H4 (cell line): Measurements from ENCODE around the gene ITGAX. TPM values are rescaled to one million over a fixed set of nuclear protein-coding genes. Genes with fewer than 3 reads are reported as not detected.

Experiments
- total RNA-seq: library from RNA; depleted of rRNA; stranded (reverse); fragments of >200 nt; shearing (Covaris generic); gene quantifications from 2 replicates; pipeline ENCODE4 v1.2.3, GENCODE V29; 2014; rRNA removed

The ITGAX gene
- total RNA-seq, 1 experiment from 2014 or later: 1.8 TPM

Other genes starting within 250 kb of the ITGAX start
- gene BCKDK, start 246.8 kb upstream of the ITGAX start, total RNA-seq: 32.7 and 38.6 TPM in 2 replicates
- gene KAT8, start 237.5 kb upstream of the ITGAX start, total RNA-seq: 37.9 and 40.8 TPM in 2 replicates
- 0.04 TPM in 1 of 2 replicates, not detected in the other for gene PRSS8, start 219.4 kb upstream of the ITGAX start, total RNA-seq
- gene PRSS36, start 205.1 kb upstream of the ITGAX start, total RNA-seq: 0.12 TPM in 1 of 2 replicates, not detected in the other
- gene FUS, start 175.0 kb upstream of the ITGAX start, total RNA-seq: 21.5 and 25.8 TPM in 2 replicates
- not detected in 2 replicates for gene PYCARD, start 152.4 kb upstream of the ITGAX start, total RNA-seq
- gene TRIM72, start 141.1 kb upstream of the ITGAX start, total RNA-seq: not detected in 2 replicates
- not detected in 2 replicates for gene PYDC1, start 138.0 kb upstream of the ITGAX start, total RNA-seq
- gene ITGAM, start 95.2 kb upstream of the ITGAX start, total RNA-seq: 0.02 TPM in 2 replicates
- not detected in 2 replicates for gene ITGAD, start 38.2 kb downstream of the ITGAX start, total RNA-seq
- not detected in 2 replicates for gene COX6A2, start 73.2 kb downstream of the ITGAX start, total RNA-seq
- gene ZNF843, start 87.6 kb downstream of the ITGAX start, total RNA-seq: 0.08 TPM in 1 of 2 replicates, not detected in the other
- 5.2 and 5.5 TPM in 2 replicates for gene ARMC5, start 104.3 kb downstream of the ITGAX start, total RNA-seq
- gene TGFB1I1, start 117.0 kb downstream of the ITGAX start, total RNA-seq: 12.8 and 18.9 TPM in 2 replicates
- gene SLC5A2, start 127.9 kb downstream of the ITGAX start, total RNA-seq: not detected in 2 replicates
- gene RUSF1, start 153.2 kb downstream of the ITGAX start, total RNA-seq: 34.2 and 36.4 TPM in 2 replicates
- not detected in 2 replicates for gene AHSP, start 172.7 kb downstream of the ITGAX start, total RNA-seq